IPS DF 19.7 (cell line): ENCODE measurements around the gene EPN1.
"Not testable (repeated sequence)": the region's sequence is repeated elsewhere in the genome, so short reads cannot be mapped to it uniquely, and the experiment has no call there.

ENCODE experiments used
- DNase-seq: peaks from one replicate; pipeline ENCODE4 v3.0.0-alpha.2; 2013; ENCODE audit warnings: low read depth, low spot score

EPN1 gene

DNA sequence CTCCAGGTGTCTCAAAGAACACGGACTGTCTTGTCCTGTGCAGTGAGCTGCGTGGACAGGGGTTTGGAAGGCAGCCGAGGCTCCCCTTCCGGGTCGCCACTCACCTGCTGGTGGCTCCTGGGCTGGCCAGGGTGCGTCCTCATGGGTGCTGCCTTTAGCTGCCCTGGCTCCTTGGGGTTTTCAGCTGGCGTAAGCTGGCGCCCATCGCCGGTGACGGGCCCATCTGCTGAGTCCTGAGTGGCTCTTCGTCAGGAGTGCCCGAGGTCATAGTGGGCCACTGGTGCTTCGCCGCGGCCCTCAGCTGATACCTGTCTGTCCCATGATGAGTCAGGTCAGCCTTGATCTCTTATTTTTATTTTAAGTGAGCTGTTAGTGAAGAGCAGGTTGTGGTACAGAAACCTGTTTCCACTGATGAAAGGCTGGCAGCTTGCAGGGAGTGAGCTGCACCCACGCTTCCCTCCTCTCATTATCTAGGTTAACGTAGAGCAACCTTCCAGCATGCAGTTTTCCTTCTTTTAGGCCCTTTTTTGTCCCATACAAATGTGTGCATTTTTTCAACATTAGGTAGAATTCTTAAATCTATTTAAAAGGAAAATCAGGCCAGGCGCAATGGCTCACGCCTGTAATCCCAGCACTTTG, 18.4 kb downstream of the EPN1 start:
- DNase-seq: no peak

DNA sequence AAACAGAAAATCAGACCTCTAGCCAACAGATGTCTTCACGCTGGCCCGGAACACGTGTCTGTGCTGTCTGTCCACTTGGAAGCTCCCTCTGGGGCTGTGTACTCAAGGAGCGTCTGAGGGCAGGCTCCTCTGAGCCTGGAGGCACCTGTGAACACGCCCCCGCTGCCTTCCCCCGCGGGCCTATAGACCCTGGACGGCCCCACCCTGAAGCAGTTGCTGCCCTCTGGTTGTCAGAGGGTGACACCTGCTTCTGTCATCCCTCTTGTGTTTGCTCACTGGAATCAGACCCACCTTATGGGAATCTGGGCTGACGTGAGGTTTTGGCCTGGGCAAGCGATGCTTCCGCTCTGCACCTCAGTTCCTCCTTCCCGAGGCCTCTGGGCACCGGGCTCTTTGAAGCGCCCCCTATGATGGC, 19.2 kb downstream of the EPN1 start:
- DNase-seq: no peak

DNA sequence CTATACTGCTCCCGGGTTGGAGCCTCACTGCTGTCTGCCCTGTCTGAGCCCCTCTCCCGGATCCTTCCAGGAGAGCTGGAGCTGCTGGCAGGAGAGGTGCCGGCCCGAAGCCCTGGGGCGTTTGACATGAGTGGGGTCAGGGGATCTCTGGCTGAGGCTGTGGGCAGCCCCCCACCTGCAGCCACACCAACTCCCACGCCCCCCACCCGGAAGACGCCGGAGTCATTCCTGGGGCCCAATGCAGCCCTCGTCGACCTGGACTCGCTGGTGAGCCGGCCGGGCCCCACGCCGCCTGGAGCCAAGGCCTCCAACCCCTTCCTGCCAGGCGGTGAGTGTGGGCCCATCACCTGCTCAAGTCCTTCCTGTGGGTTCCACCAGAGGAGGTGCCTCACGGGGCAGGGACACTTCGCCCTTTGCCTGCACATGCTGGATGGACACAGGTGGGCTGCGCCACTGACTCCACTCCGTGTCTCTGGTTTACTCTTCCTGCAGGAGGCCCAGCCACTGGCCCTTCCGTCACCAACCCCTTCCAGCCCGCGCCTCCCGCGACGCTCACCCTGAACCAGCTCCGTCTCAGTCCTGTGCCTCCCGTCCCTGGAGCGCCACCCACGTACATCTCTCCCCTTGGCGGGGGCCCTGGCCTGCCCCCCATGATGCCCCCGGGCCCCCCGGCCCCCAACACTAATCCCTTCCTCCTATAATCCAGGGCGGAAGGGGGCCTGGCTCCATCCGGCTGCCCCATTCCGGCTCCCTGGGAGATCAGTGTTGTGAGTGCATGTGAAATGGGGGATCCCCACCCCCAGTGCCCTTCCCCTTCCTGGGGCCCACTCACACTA, 19.8 kb downstream of the EPN1 start:
- no peak for DNase-seq

DNA sequence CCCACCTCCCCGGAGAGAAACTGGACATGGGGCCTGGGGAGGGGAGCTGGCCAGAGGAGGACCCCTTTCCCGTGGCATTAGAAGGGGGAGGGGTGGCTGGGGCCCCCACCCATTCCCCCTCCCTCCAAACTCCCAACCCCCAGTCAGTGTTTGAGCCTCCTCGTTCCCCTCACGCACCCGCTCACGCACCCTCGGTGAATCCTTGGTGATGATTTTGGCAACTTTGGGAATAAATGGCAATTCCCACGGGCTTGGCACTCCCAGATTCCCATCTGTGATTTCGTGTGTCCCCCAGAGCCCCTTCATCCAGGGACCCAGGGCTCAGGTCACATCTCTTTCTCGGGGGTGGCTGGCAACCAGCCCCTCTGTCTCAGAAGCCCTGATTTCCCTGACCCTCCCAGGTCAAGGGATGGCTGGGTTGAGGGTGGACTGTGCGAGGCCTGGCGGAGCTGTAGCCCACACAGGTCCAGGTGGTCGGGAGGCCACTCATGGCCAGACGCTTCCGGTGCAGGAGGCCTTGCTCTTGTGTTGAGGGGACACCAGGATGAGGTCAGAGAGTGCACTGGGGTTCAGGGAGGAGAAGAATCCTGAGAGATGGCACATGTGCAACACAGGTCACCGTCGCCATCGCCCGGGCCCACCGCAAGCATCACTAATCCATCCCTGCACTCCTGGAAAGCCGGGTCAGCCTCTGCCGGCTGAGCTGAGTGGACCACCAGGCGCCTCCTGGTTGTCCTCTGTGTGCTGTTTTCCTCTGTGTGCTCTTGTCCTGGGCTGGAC, 20.7 kb downstream of the EPN1 start:
- DNase-seq: no peak

DNA sequence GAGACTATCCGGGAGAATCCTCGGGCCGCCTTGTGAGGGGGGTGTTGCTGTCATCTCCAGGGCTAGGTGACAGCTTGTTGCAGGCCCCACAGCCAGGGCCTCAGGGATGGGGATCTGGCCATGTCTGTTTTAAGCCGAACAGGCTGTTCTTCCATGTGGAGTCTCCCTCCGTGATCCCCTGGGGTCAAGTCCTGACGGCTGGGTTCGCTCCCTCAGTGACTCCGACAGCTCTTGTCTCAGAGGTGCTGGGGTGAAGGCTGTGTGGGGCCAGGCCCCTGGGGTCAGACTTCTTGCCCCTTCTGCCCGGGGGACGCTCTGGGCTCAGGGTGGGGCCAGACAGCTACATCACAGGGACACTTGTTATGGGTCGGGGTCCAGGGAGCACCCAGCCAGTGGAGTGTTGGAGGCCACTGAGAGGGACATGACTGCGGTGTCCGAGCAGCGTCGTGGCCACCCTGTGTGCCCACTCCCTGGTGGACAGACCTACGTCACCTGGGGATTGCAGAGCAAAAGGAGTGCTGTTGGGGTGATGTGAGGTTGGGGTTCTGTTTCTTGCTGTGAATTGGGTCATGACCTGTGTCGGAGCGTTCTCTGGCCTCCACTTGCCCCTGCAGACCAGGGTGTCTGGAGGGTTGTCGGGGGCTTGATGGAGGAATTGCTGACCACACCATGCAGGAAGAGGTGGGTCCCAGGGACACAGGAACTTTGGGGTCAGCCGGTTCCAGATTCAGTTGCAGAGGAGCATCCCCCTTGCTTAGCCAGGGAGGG, 21.5 kb downstream of the EPN1 start:
- DNase-seq: no peak

DNA sequence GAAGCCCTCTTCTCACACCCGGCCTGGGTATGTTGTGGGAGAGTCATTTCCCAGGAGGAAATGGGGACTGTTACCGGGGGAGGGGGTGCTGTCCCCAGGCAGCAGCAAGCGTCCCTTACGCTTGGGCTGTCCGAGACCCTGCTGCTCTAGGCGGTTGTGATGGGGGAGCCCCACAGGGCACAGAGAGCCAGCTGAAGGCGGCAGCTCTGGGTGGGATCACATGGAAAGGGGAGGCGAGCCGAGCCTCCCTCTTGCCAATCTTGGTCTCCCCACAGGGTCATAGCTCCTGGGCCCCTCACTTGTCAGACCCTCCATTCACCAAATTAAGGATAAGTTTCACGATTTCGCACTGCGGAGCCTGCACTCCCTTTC, 22.0 kb downstream of the EPN1 start:
- no peak for DNase-seq

DNA sequence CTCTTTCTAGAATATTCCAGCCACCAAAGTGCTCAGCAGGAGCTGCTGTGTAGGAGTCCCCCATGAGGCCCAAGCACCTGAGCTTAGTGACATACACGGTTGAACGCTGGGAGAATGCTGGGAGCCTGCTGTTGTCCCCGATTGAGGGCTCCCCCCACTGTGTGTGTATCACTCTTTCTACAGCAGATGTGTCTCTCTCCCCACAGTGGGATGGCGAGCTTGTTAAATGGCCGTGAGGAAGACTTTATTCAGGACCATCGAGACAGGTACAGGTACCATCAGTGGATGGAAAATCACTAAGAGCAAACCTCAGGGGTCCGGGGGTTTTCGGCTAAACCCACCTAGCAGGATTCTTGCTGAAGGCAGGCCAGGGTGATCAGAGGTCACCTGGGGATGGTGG, 22.7 kb downstream of the EPN1 start:
- DNase-seq: no peak

DNA sequence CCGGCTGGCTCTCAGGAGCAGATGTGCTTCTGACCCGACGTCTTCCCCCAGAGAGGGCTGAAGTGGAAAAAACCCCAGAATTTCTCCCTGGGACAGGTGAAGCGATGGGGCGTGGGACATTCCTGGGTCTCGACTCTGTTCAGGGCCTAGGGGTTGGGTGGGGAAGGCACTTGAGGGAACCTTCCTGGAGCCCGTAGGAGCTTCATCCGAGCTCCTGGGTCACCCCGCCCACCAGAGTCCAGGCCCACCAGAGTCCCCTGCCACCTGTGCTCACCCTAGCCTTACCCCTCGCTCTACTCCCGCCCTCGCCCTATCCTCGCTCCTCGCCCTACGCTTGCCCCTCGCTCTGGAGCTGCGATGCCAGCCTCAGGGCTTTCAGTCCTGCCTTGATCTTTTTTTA, 23.2 kb downstream of the EPN1 start:
- no peak for DNase-seq

DNA sequence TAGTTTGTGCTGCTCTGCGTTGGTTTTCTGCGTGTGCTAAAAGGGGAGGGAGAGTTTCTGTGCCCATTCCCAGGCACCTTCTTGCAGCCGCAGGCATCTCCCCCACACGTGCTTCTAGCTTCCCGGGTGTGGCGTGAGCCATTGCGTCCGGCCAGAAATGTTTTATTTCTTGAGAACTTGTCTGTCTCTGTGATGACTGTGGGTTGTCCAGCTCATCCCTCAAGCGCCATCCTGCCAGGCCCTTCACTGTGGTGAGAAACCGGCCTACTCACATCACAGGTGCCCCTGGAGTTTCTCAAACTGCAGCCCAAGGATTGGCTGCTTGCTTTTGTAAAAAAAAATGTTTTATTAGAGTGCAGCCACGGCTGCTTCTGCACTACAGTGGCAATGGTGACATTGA, 24.2 kb downstream of the EPN1 start:
- DNase-seq: no peak

DNA sequence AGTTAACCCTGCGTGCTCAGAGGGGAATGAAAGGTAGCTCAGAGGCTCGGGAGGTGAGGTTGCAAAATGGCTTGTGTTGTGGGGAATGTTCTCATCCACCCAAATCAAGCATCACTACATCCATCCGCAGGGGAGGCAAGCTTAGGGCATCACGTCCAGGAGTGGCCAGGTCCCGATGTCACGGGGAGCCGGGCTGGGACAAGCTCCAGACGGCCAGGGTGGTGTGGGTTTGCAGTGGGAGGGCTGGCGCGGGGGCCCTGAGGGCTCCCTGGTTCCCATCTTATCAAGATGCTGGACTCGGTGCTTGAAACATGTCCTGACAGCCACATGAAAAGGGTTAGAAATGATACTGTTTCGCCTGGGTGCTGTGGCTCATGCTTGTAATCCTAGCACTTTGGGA, 25.8 kb downstream of the EPN1 start:
- DNase-seq: no peak

DNA sequence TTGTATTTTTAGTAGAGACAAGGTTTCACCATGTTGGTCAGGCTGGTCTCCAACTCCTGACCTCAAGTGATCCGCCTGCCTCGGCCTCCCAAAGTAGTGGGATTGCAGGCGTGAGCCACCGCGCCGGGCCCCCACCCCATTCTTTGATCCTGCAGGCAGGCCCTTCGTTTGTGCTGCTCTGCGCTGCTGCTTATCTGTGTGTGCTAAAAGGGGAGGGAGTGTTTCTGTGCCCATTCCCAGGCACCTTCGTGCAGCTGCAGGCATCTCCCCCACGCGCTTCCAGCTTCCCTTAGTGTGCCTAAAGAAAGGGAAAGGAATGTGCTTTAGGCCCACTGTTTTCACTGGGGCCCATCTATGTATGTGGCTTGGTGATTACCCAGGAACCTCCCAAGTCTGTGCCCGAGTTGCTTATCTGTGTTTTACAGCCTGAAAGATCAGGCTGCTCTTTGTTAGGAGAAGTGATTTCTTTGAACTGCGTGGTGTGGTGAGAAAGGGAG, 27.2 kb downstream of the EPN1 start:
- no peak for DNase-seq

DNA sequence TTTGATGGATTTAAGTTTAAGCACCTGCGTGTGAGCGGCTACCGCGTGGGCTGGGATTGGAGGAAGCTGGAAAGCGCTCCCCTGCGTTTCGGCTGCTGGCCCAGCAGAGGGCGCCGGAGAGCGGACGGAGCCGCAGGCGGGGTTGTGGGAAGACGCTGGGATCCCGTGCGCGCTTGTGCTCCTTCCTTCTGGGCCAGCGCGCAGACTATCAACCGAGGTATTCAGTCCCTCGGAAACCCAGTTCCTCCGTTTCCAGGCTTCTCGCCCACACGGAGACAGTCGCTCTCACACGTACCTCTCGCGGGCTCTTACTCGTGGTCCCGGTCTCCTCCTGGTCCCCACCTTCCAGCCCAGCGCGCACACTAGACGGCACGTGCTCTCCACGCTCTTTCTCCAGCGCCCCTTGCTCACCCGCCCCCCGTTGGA, 28.8 kb downstream of the EPN1 start:
- DNase-seq: no peak

DNA sequence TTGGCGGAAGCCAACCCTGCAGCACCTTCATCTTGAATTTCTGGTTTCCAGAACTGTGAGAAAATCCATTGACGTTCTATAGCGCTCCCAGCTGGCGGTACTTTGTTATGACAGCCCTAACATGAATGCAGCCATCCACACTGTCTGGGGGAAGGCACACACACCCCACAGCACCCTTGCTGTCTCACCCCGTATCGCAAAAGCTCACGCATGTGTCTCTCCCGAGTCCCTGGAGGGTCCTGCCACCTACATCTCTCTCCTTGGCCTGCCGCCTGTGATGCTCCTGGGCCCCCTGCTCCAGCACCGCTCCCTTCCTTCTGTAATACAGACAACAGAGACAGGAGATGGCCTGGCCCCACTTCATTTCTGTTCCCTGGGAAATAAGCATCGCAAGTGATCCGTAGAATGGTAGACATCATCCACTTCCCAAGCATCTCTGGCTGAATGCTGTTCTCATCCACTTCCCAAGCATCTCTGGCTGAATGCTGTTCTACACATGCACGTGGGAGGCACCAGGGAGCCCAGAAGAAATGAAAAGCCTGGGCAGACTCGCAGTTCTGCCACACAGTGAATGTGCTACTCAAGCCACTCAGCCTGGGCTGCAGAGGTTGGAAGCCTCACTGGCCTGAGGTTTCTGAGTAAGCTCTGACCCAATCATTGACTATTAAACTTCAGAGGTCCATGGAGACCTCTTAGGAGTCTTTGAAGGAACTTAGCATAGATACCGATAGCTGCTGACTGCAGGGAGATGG, 29.6 kb downstream of the EPN1 start:
- DNase-seq: no peak

DNA sequence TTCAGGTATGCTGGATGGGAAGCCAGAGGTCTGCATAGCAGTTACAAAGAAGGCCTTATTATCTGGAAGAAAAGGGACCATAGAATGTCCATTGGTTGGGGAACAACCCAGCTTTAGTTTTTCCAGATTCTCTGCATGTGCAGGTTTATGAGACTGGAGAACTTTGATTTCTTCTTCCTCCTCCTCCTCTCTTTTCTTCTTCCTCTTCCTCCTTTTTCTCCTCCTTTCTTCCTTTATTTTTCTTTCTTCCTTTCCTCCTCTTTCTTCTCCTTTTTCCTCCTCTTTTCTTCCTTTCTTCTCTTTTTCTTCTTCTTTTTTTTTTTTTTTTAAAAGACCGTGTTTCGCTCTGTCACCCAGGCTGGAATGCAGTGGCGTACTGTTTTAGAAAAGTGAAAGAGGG, 30.9 kb downstream of the EPN1 start:
- DNase-seq: no peak

DNA sequence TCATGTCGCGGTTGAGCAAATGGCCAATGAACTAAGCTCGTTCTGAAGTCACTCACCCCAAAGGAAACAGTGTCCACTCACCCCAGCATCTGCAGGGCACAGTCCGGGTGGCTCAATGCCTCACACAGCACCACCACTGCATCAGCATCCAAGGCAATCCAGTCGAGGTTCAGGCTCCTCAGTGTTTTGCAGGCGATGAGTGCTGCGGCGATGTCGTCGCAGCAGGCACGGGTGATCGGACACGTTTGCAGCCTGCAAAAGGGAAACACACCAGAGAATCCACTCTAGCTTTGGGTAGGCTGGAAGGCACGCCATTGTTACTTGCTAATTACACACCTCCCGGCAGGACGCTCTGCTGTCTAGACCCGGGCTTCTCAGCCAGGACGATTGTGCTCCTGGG, 36.7 kb downstream of the EPN1 start:
- DNase-seq: no peak

DNA sequence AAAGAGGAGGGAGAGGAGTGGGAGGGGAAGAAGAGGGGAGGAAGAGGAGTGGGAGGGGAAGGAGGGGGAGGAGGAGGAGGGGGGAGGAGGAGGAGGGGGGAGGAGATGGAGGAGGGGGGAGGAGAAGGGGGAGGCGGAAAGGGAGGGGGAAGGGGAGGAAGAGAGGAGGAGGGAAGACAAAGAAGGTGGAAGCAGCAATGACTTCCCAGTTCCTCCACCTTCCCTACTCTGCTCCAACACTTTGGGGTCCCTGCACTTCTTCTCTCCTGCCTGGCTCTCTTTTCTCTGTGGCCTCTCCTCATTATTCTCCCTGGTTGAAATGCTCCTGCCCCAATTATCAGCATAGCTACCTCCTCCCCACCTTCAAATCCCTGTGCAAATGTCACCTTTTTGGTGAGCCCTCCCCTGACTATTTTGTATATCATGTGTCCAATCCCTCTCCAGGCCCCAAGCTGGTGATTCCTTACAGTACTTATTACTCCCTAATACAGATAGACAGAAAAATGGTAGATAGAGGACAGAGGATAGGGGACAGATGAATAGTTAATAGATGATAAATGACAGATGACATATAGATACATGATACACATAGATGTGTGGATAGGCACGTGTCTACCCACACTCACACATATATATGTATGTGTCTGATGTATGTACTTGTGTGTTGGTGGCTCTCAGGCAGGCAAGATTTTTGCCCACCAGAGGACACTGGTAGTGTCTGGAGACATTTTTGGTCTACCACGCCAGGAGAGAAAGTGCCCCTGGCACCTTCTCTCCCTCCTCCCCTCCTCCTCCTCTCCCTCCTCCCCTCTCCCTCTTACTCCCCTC, 38.0 kb downstream of the EPN1 start:
- no peak for DNase-seq

DNA sequence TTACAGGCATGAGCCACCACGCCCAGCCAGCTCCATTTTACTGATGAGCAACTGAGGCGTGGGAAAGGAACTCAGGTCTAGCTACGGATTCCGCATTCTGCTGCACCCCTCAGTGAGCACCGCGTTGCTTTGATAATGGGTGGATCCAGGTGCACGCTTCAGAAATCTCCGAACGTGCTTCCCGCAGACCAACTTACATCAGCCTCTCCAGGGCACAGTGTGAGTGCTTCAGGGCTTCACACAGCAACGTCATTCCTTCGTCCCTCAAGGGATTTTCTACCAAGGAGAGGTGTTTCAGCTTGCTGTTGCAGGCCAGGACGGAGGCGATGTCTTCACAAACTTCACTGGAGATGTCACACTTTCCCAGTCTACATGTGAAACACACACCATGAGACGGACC, 41.5 kb downstream of the EPN1 start:
- no peak for DNase-seq

DNA sequence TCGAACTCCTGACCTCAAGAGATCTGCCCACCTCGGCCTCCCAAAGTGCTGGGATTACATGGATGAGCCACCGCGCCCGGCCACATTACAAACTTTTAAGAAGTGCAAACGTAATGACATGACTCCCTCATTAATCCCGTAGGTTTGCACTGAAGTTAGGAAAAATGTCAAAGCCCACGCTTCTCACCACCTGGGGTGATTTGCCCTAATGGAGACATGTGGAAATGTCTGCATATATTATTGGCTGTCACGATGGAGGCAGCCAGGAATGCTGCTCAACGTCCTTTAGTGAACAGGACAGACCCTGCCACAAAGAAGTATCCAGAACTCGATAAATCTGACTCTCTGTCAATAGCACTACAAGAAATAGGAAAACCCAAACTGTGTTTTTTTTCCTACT, 42.2 kb downstream of the EPN1 start:
- no peak for DNase-seq

DNA sequence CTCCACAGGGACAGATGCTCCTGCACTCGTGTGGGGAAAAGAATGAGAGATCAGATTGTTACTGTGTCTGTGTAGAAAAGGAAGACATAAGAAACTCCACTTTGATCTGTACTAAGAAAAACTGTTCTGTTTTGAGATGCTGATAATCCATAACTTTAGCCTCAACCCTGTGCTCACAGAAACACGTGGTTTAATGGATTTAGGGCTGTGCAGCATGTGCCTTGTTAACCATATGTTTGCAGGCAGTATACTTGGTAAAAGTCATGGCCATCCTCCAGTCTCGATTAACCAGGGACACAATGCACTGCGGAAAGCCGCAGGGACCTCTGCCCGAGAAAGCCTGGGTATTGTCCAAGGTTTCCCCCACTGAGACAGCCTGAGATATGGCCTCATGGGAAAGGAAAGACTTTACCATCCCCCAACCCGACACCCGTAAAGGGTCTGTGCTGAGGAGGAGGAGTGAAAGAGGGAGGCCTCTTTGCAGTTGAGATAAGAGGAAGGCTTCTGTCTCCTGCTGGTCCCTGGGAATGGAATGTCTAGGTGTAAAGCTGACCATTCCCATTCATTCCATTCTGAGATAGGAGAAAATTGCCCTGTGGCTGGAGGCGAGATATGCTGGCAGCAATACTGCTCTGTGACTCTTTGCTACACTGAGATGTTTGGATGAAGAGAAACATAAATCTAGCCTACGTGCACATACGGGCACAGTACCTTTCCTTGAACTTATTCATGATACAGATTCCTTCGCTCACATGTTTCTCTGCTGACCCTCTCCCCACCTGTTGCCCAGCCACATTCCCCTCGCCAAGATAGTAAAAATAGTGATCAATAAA, 43.1 kb downstream of the EPN1 start:
- DNase-seq: not testable (repeated sequence)
